ENCODE data around the gene INVS. TPM values are rescaled to one million over a fixed set of nuclear protein-coding genes. Genes with fewer than 3 reads are reported as not detected.
"Not testable (repeated sequence)": the region's sequence is repeated elsewhere in the genome, so short reads cannot be mapped to it uniquely, and the experiment has no call there.

INVS gene
- total RNA-seq, 2 donors from 2014 or later = 17.7 to 29.7 TPM

- H3K27me3 ChIP-seq (replicated peaks; ENCODE audit: insufficient read depth) = no peaks in the 10 kb centered on the region
- intact Hi-C loops (cut with DNase I) = no loop called here
These were observed 216.5 kb downstream of the INVS start for GRCh38 chr9:100315561-100315960.

GRCh38 chr9:100317706-100318105 lies 218.7 kb downstream of the INVS start:
- Histone ChIP-seq H3K27me3 (replicated peaks; ENCODE audit: insufficient read depth) (no peaks in the 10 kb centered on the region), H3K4me3 (no peak overlapping the region), H3K4me1 (replicated peaks) (no peaks in the 10 kb centered on the region), H3K27ac (no peak overlapping the region), H3K36me3 (no peaks in the 10 kb centered on the region), H3K9me3 (no peaks in the 10 kb centered on the region)
- intact Hi-C loops (cut with DNase I) = no loop called here
- DNase-seq (ENCODE audit: low spot score) = no peak
- TF ChIP-seq CTCF (IDR thresholded peaks at IDR 0.05) (no peak), POLR2A (IDR thresholded peaks at IDR 0.05) (no peak), POLR2AphosphoS5 (IDR thresholded peaks at IDR 0.05) (no peak)
- WGBS = 82% methylated on average over 1 of the region's 1 CpG

More at GRCh38 chr9:100315561-100315960, 216.5 kb downstream of the INVS start:
- Histone ChIP-seq H3K4me3 (no peak overlapping the region), H3K4me1 (replicated peaks) (no peaks in the 10 kb centered on the region), H3K27ac (no peak overlapping the region), H3K9me3 (no peaks in the 10 kb centered on the region), H3K36me3 (no peaks in the 10 kb centered on the region)
- TF ChIP-seq POLR2A (IDR thresholded peaks at IDR 0.05) (no peak), CTCF (IDR thresholded peaks at IDR 0.05) (no peak)
- 97% methylated on average over 4 of the region's 4 CpGs for WGBS
- no peak for DNase-seq (ENCODE audit: low spot score)

GRCh38 chr9:100322954-100323536 lies 224.0 kb downstream of the INVS start:
- Histone ChIP-seq H3K36me3 (no peaks in the 10 kb centered on the region), H3K4me3 (no peak overlapping the region), H3K27ac (no peak overlapping the region), H3K27me3 (replicated peaks; ENCODE audit: insufficient read depth) (no peaks in the 10 kb centered on the region), H3K9me3 (no peaks in the 10 kb centered on the region), H3K4me1 (replicated peaks) (no peaks in the 10 kb centered on the region)
- intact Hi-C loops (cut with DNase I) = loop anchor here (10.0 kb wide), 4 partner anchors 272 to 1138 kb away; partner anchors contain the start of gene NR4A3
- 74% methylated on average over 3 of the region's 3 CpGs for WGBS
- DNase-seq (ENCODE audit: low spot score) = peak; percentile 20
- TF ChIP-seq CTCF (IDR thresholded peaks at IDR 0.05) (peak; percentile 13 to 69 (median 62)), POLR2A (IDR thresholded peaks at IDR 0.05) (no peak), POLR2AphosphoS5 (IDR thresholded peaks at IDR 0.05) (no peak)

- no peak overlapping the region for H3K27ac ChIP-seq
- no peaks in the 10 kb centered on the region for H3K36me3 ChIP-seq
- DNase-seq (ENCODE audit: low spot score) = no peak
- H3K4me3 ChIP-seq = no peak overlapping the region
- H3K9me3 ChIP-seq = no peaks in the 10 kb centered on the region
- H3K27me3 ChIP-seq (replicated peaks; ENCODE audit: insufficient read depth) = no peaks in the 10 kb centered on the region
- H3K4me1 ChIP-seq (replicated peaks) = no peaks in the 10 kb centered on the region
- 54% methylated on average over 4 of the region's 4 CpGs for WGBS
- intact Hi-C loops (cut with DNase I) = loop anchor here (10.0 kb wide), 4 partner anchors 270 to 1140 kb away; partner anchors contain the start of gene NR4A3
- TF ChIP-seq CTCF (IDR thresholded peaks at IDR 0.05) (peak in 2 of 4 experiments; percentile 40 to 50), POLR2A (IDR thresholded peaks at IDR 0.05) (no peak), POLR2AphosphoS5 (IDR thresholded peaks at IDR 0.05) (no peak)
These were observed 225.7 kb downstream of the INVS start for GRCh38 chr9:100324594-100325200.

DNA sequence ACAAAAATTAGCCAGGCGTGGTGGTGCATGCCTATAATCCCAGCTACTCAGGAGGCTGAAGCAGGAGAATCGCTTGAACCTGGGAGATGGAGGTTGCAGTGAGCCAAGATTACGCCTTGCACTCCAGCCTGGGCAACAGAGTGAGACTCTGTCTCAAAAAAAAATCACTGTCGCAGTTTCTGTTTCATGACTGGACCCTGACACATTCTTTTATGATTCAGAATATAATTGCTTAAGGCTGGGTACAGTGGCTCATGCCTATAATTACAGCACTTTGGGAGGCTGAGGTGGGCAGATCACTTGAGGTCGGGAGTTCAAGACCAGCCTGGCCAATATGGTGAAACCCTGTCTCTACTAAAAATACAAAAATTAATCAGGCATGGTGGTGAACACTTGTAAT lies 239.7 kb downstream of the INVS start:
- H3K4me3 ChIP-seq; DNase-seq (ENCODE audit: low spot score); H3K27me3 ChIP-seq (replicated peaks; ENCODE audit: insufficient read depth); intact Hi-C loops (cut with DNase I); H3K9me3 ChIP-seq; H3K36me3 ChIP-seq; H3K4me1 ChIP-seq (replicated peaks); H3K27ac ChIP-seq: not testable (repeated sequence)
- WGBS = 94% methylated on average over 5 of the region's 5 CpGs

Measured in prostate gland (tissue), 2 donors.